HG03442 (cell line): ENCODE results near the gene APBA2.

Source experiments
- ATAC-seq: cut with Tn5 transposase; IDR thresholded peaks from one replicate; pipeline ENCODE4 v1.9.1; 2021; ENCODE audit warnings: mild to moderate bottlenecking, moderate library complexity; ENCODE audit not compliant: unreplicated experiment

The APBA2 gene

DNA sequence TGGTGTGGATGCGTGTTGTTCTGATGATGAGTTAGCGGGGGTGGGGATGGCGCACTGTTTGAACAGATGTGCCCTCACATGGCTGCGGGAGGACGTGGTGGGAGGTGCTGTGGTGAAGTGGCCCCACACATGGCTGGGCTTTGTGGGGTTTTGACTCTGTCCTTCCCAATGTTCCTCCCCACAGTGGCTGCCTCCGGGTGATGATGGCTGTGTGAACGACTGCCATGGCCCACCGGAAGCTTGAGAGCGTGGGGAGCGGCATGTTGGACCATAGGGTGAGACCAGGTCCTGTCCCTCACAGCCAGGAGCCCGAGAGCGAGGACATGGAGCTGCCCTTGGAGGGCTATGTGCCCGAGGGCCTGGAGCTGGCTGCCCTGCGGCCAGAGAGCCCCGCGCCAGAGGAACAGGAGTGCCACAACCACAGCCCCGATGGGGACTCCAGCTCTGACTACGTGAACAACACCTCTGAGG lies 167.9 kb downstream of the APBA2 start:
- ATAC-seq, result no peak

GRCh38 chr15:29054171-29055045 lies 168.6 kb downstream of the APBA2 start:
- no peak for ATAC-seq

GRCh38 chr15:29055876-29056275 lies 170.1 kb downstream of the APBA2 start:
- ATAC-seq, result no peak

DNA sequence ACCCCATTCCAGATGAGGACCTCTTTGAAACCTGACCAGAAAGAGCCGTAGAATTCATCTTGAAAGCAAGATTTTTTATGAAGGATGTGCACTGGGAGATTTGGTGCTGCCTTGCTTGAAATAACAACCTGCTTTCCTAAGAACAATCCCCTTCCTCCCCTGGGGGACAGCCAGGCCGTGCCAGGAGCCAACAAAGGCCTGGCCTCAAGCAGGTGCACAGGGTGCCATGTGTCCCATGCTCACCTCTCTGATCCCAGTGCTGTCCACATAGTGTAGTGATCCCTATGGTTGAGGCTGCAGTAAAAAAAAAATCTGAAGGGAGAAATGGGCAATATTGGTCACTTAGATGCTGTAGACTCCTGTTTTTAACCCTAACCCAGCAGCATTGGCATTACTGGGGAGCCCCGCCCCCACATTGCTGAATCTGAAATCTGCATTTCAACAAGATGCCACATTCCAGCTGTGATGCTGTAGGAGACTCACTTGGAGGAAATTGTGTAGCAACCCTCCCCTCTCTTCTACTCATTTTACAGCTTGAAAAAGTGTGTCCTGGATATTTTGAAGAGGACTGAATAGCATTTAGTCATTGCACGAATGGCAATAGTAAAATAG lies 171.2 kb downstream of the APBA2 start:
- no peak for ATAC-seq

DNA sequence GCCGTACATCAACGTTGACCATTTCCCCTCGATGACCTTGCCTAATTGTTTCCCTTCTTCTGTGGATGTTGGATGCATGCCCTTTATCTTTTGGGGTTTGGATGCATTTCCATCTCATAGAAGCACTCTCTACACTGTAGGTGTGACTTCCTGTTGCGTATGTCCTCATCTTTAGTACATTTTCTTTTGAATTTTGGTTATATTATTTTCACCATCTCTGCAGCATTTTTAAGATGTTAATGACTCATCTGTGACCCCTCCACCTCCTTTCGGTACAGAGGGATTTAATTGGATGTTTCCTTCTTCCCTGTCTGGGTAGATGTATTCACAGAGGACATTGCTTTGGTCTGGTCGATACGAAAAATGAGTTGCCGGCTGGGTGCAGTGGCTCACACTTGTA lies 172.1 kb downstream of the APBA2 start:
- ATAC-seq, result no peak

DNA sequence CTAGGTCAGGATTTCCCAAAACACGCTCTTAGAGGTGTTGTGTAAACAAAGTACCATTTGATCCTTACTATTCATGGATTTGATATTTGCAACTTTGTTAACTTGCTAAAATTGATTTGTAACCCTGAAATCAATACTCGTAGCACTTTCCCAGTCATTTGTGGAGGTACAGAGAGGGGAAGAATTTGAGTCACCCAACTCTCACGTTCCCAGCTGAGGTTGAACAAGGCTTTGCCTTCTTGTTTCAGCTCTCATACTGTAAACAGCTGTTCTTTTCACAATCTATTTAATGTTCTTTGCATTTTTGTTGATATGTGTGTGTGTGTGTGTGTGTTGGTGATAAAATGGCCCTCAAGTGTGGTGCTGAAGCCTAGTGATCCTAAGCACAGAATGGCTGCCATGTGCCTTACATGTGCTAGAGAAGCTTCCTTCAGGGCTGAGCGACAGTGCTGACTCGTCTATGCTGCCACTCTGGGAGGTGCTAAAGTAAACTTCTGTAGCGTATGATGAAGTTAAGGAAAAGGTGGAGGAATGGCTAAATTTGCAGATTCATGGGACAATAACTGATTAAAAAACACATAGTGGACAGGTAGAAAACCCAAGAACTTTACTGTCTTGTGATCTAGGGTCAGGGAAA lies 173.2 kb downstream of the APBA2 start:
- no peak for ATAC-seq

- ATAC-seq, result no peak
These were observed 174.3 kb downstream of the APBA2 start for GRCh38 chr15:29059871-29060640.

DNA sequence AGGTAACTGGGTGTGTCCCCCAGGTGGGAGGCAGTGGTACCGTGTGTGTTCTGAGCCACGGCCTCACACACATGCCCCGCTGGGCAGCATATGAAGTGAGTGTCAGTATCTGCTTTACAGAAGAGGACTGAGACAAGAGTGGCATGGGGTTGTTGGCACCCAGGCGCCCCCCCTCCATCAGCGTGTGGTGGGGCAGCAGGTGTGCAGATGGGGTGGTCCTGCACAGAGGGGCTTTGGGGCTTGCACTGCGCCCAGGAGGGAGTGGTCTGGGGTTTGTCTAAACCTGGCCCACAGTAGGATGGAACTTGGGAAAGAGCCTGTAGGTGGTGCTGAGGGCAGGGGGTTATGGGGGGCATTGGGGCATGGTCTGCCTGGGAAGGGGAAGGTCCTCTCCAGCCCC lies 176.0 kb downstream of the APBA2 start:
- ATAC-seq, result no peak

DNA sequence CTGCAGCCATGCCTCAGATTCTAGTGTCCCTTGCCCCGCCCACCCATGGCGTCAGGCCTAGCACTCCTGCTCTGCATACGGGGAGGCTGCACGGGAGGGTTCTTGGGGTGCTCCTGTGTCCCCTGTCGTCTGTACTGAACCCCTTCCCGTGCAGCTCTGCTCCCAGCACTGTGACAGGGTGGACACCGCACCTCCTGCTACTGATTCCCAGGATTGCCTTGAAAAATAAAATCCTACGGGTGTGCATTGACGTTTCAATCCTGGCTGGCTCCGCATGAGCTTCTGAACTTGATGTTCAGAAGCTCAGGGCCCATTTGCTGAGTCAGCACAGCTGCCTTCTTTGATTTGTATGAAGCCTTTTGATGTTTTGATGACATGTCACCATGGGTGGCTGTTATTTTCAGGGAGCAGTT lies 176.4 kb downstream of the APBA2 start:
- no peak for ATAC-seq

GRCh38 chr15:29062626-29063025 lies 176.9 kb downstream of the APBA2 start:
- ATAC-seq, result no peak

GRCh38 chr15:29063646-29064045 lies 177.9 kb downstream of the APBA2 start:
- ATAC-seq, result no peak

DNA sequence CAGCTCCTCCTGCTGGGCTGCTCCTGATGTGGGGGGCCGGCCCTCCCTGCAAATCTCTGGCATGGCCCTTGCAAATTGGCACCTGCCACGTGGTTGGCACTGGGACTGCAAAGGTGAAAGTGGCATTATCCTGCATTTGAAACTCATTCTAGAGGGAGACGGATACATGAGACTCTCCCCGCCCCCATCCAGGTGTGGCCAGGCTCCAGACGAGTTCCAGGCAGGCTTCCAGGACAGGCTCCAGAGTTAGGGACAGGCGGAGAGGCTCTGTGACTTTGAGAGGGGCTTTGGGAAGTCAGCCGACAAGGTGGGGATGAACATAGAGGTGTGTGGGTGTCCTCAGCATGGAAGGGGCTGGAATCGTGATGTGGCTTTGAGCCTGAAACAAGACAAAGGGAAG lies 178.5 kb downstream of the APBA2 start:
- no peak for ATAC-seq

DNA sequence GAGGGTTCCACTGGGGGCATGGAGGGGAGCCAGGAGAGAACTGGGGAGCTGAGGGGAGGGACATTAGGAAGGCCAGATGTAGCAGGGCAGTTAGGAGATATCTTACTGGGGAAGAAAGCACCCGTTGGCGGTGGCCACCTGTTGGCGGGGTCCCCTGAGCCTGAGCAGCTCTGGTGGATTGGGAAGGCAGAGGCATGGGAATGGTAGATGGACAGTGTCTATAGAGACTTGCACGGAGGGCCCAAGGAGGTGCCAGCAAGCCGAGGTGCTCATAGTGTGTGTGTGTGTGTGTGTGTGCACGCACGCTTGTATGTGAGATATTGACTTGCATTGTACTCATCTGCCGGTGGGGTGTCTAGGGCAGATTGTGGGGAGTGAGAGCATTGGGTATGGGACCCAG lies 179.0 kb downstream of the APBA2 start:
- ATAC-seq, result no peak

- no peak for ATAC-seq
These were observed 179.8 kb downstream of the APBA2 start for GRCh38 chr15:29065571-29065970.

DNA sequence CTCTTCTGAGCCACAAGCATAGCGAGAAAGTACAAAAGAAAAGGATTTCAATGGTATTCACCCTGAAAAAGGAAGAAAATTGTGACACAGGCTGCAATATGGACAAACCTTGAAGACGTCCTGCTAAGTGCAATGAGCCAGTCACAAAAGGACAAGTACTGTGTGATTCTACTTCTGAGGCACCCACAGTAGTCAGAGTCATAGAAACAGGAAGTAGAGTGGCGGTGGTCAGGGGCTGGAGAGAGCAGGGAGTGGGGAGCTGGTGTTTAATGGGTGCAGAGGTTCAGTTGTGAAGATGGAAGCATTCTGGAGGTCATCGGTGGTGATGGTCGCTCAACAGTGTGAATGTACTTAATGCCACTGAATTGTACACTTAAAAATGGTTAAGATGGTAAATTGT lies 180.5 kb downstream of the APBA2 start:
- ATAC-seq, result no peak

- no peak for ATAC-seq
These were observed 181.1 kb downstream of the APBA2 start for GRCh38 chr15:29066838-29067237.

DNA sequence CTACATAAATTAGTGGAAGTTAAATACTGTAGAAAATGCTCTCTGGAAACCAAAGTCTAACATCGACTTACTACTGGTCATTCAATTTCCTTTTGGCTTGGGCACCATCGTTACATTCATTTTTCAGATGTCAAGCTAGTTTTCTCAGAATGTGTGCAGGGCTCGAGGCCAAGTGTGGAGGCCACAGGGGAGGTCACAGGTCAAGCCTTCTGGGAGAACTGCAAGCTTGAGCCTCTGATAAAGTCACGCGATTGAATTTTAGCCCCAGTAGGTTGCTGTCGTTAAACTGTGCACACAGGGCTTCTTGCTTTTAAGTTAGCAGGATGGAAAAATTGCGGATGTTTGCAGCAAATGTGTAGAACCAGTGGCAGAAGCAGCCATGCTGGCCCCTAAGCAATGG lies 182.2 kb downstream of the APBA2 start:
- ATAC-seq, result no peak

- ATAC-seq, result no peak
These were observed 184.9 kb downstream of the APBA2 start for GRCh38 chr15:29070471-29071231.

DNA sequence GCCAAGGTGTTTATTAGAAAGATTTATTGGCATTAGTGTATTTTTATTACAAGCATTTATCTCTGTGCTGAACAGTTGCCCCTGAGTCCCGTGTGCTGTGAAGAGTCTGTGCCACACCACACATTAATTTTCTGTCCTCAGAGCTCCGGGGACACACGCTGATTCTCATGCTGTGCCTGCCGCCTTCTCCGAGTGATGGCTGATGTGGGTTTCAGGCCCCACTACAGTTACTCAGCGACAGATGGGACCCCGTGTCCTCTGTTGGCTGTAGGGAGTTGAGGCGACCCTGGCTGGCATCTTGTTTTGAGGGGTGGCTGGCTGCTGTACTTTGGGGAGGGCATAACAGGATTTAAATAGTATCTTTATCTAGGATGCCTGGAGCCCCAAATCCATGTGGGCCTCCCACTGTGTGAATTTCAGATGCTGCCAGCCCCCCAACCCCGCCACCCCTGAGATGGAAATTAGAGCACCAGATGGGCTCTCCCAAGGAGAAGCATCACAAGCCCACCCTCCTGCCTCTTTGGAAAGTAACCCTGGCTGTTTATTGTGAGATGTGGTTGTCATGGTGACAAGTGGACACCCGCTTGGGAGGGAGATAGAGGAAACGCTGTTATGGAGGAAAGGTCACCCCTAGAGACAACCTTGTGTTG lies 185.6 kb downstream of the APBA2 start:
- ATAC-seq, result no peak

- no peak for ATAC-seq
These were observed 186.1 kb downstream of the APBA2 start for GRCh38 chr15:29071882-29072273.
